GM23338 (cell line): ENCODE data around the gene EARS2.
"Not testable (repeated sequence)": the region's sequence is repeated elsewhere in the genome, so short reads cannot be mapped to it uniquely, and the experiment has no call there.

ENCODE experiments used
- CREB1 ChIP-seq: fragments of 250-450 bp; sonication (Bioruptor Pico); IDR thresholded peaks from 2 replicates; pipeline ENCODE4 v1.5.0; 2020; ENCODE audit warnings: low read depth, mild to moderate bottlenecking, moderate library complexity
- EZH2 ChIP-seq: fragments of 200-600 bp; sonication (generic); IDR thresholded peaks from one replicate; pipeline ENCODE4 v1.8.0; 2017; ENCODE audit warnings: antibody characterized with exemption, mild to moderate bottlenecking, low read depth; ENCODE audit not compliant: unreplicated experiment
- EZH2phosphoT487 ChIP-seq: fragments of 200-600 bp; sonication (generic); IDR thresholded peaks from one replicate; pipeline ENCODE4 v1.8.1; 2018; ENCODE audit warnings: antibody characterized with exemption; ENCODE audit not compliant: unreplicated experiment
- JUNB ChIP-seq: IDR thresholded peaks from one replicate; pipeline ENCODE4 v1.6.1; 2016; ENCODE audit warnings: antibody characterized with exemption; ENCODE audit not compliant: unreplicated experiment
- POLR2AphosphoS5 ChIP-seq: IDR thresholded peaks from 2 replicates; pipeline ENCODE4 v1.6.1; 2016; ENCODE audit warnings: antibody characterized with exemption, low read depth
- STAT1 ChIP-seq: IDR thresholded peaks from one replicate; pipeline ENCODE4 v1.6.1; 2016; ENCODE audit warnings: antibody characterized with exemption; ENCODE audit not compliant: unreplicated experiment
- ZNF331 ChIP-seq: fragments of 250-450 bp; sonication (Bioruptor Pico); IDR thresholded peaks from 2 replicates; pipeline ENCODE4 v1.5.0; 2020; ENCODE audit warnings: low read depth, mild to moderate bottlenecking, moderate library complexity
- TF ChIP-seq, protein P1 (sequence below), 2 experiments: fragments of 200-600 bp in 1 of 2; sonication (generic) in 1 of 2; conservative IDR thresholded peaks; 2 replicates each; pipeline versions ENCODE4 v1.5.1 to v1.6.1; 2016 to 2017; ENCODE audit warnings: antibody characterized with exemption in 2 of 2, low read depth in 2 of 2, mild to moderate bottlenecking in 2 of 2, moderate library complexity in 1 of 2
- TF ChIP-seq, protein P2 (sequence below): IDR thresholded peaks from one replicate; pipeline ENCODE4 v1.6.1; 2018; ENCODE audit warnings: antibody characterized with exemption; ENCODE audit not compliant: unreplicated experiment

GRCh38 chr16:23583271-23583670 is 26.1 kb upstream of the EARS2 start:
- not testable (repeated sequence) for TF ChIP-seq POLR2AphosphoS5; JUNB; EZH2phosphoT487; EZH2; ZNF331 (CRISPR knock-in tag); CREB1; STAT1
- TF ChIP-seq, protein P1, sequence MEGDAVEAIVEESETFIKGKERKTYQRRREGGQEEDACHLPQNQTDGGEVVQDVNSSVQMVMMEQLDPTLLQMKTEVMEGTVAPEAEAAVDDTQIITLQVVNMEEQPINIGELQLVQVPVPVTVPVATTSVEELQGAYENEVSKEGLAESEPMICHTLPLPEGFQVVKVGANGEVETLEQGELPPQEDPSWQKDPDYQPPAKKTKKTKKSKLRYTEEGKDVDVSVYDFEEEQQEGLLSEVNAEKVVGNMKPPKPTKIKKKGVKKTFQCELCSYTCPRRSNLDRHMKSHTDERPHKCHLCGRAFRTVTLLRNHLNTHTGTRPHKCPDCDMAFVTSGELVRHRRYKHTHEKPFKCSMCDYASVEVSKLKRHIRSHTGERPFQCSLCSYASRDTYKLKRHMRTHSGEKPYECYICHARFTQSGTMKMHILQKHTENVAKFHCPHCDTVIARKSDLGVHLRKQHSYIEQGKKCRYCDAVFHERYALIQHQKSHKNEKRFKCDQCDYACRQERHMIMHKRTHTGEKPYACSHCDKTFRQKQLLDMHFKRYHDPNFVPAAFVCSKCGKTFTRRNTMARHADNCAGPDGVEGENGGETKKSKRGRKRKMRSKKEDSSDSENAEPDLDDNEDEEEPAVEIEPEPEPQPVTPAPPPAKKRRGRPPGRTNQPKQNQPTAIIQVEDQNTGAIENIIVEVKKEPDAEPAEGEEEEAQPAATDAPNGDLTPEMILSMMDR (conservative IDR thresholded peaks at IDR 0.05; ENCODE audit: low read depth in 2 of 2) = not testable (repeated sequence)
- TF ChIP-seq, protein P2, sequence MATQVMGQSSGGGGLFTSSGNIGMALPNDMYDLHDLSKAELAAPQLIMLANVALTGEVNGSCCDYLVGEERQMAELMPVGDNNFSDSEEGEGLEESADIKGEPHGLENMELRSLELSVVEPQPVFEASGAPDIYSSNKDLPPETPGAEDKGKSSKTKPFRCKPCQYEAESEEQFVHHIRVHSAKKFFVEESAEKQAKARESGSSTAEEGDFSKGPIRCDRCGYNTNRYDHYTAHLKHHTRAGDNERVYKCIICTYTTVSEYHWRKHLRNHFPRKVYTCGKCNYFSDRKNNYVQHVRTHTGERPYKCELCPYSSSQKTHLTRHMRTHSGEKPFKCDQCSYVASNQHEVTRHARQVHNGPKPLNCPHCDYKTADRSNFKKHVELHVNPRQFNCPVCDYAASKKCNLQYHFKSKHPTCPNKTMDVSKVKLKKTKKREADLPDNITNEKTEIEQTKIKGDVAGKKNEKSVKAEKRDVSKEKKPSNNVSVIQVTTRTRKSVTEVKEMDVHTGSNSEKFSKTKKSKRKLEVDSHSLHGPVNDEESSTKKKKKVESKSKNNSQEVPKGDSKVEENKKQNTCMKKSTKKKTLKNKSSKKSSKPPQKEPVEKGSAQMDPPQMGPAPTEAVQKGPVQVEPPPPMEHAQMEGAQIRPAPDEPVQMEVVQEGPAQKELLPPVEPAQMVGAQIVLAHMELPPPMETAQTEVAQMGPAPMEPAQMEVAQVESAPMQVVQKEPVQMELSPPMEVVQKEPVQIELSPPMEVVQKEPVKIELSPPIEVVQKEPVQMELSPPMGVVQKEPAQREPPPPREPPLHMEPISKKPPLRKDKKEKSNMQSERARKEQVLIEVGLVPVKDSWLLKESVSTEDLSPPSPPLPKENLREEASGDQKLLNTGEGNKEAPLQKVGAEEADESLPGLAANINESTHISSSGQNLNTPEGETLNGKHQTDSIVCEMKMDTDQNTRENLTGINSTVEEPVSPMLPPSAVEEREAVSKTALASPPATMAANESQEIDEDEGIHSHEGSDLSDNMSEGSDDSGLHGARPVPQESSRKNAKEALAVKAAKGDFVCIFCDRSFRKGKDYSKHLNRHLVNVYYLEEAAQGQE = not testable (repeated sequence)
